Sigmoid colon (tissue), 7 donors: ENCODE data around the gene CCNDBP1. TPM values are rescaled to one million over a fixed set of nuclear protein-coding genes. Genes with fewer than 3 reads are reported as not detected.

Experiments
- DNase-seq: peaks from one replicate; pipeline ENCODE4 v3.0.0-alpha.2; 2019
- H3K27ac ChIP-seq, 4 donors: fragments of 200-600 bp; sonication (generic); one replicate each; pipeline ENCODE4 v1.5.1; 2016 to 2019; ENCODE audit warnings: mild to moderate bottlenecking in 1 of 4
- H3K27me3 ChIP-seq, 3 donors: fragments of 200-600 bp; sonication (generic); one replicate each; pipeline ENCODE4 v1.5.1; 2019; ENCODE audit warnings: mild to moderate bottlenecking in 1 of 3
- H3K36me3 ChIP-seq, 4 donors: fragments of 200-600 bp; sonication (generic); one replicate each; pipeline ENCODE4 v1.5.1; 2016 to 2019
- H3K4me1 ChIP-seq, 4 donors: fragments of 200-600 bp; sonication (generic); one replicate each; pipeline ENCODE4 v1.5.1; 2017 to 2019
- H3K4me3 ChIP-seq, 4 donors: fragments of 200-600 bp; sonication (generic); one replicate each; pipeline ENCODE4 v1.5.1; 2017 to 2019; ENCODE audit warnings: mild to moderate bottlenecking in 2 of 4, moderate library complexity in 1 of 4
- H3K9me3 ChIP-seq, 4 donors: fragments of 200-600 bp in 3 of 4; sonication (generic) in 3 of 4; one replicate each; pipeline versions ENCODE4 v1.5.1 to v1.6.1; 2013 to 2019
- CTCF ChIP-seq, 4 experiments: fragments of 450-650 bp in 3 of 4; fragments of 200-600 bp in 1 of 4; IDR thresholded peaks; one replicate each; pipeline ENCODE4 v1.5.1; 2016 to 2019; ENCODE audit warnings: antibody characterized with exemption in 4 of 4, mild to moderate bottlenecking in 3 of 4, moderate library complexity in 2 of 4
- EP300 ChIP-seq, 4 donors: sonication (generic); formaldehyde crosslinking; IDR thresholded peaks; one replicate each; pipeline ENCODE4 v1.6.1; 2017; ENCODE audit warnings: antibody characterized with exemption in 4 of 4
- POLR2A ChIP-seq, 2 donors: fragments of 450-650 bp; IDR thresholded peaks; one replicate each; pipeline ENCODE4 v1.6.1; 2016; ENCODE audit warnings: antibody characterized with exemption in 2 of 2, mild to moderate bottlenecking in 2 of 2, moderate library complexity in 2 of 2
- POLR2AphosphoS5 ChIP-seq, 4 donors: sonication (generic); formaldehyde crosslinking; IDR thresholded peaks; one replicate each; pipeline ENCODE4 v1.6.1; 2017; ENCODE audit warnings: antibody characterized with exemption in 4 of 4
- WGBS, 2 donors: extraction: QIAGEN DNeasy Blood & Tissue Kit; methylation state at CpG; one replicate each; pipeline ENCODE4 v1.1.7; 2013; 5-methylcytosine and 5-hydroxymethylcytosine counted together
- intact Hi-C: fragments of 100-400 bp; cut with DNase I; formaldehyde crosslinking; loops from one replicate; pipeline ENCODE4 v1.15.1; 2023
- polyA plus RNA-seq, 3 donors: library from polyadenylated mRNA; stranded (reverse); fragments of 200-250 nt; gene quantifications; one replicate each; pipeline ENCODE4 v1.2.3, GENCODE V29; 2013
- total RNA-seq, 4 donors: library from RNA; depleted of rRNA; stranded (reverse); fragments of >200 nt; gene quantifications; one replicate each; pipeline ENCODE4 v1.1.0, GENCODE V29; 2016
- donor health status: healthy with polysubstance abuse.
- donor health status: Bipolar disorder and iron deficiency.
- donor health status: healthy.

Gene CCNDBP1
- total and polyA plus RNA-seq, 7 donors = 39.1 to 109 (median 53.9) TPM

GRCh38 chr15:43242616-43243015 is 57.4 kb downstream of the CCNDBP1 start:
- DNase-seq = no peak
- peaks cover 0 to 2% (median 0%) of the 10 kb centered on the region in 4 donors for H3K9me3 ChIP-seq
- no peak overlapping the region for H3K4me3 ChIP-seq
- H3K4me1 ChIP-seq = no peaks in the 10 kb centered on the region
- TF ChIP-seq POLR2A (IDR thresholded peaks at IDR 0.05) (no peak), CTCF (IDR thresholded peaks at IDR 0.05) (no peak)
- no peak overlapping the region for H3K27ac ChIP-seq
- WGBS, 2 donors = 68 to 78% methylated on average over 5 of the region's 5 CpGs
- peaks cover 0 to 5% (median 0%) of the 10 kb centered on the region in 3 donors for H3K27me3 ChIP-seq
- no peaks in the 10 kb centered on the region for H3K36me3 ChIP-seq
- intact Hi-C loops = no loop called here

- H3K4me3 ChIP-seq = no peak overlapping the region
- 85 to 89% methylated on average over 2 of the region's 2 CpGs for WGBS, 2 donors
- no peak overlapping the region for H3K27ac ChIP-seq
- no peak for DNase-seq
- intact Hi-C loops = no loop called here
- peaks cover 0 to 2% (median 0%) of the 10 kb centered on the region in 4 donors for H3K9me3 ChIP-seq
- TF ChIP-seq CTCF (IDR thresholded peaks at IDR 0.05) (no peak), POLR2AphosphoS5 (IDR thresholded peaks at IDR 0.05) (no peak), POLR2A (IDR thresholded peaks at IDR 0.05) (no peak), EP300 (IDR thresholded peaks at IDR 0.05) (no peak)
- H3K27me3 ChIP-seq = no peaks in the 10 kb centered on the region
- H3K4me1 ChIP-seq = no peaks in the 10 kb centered on the region
- H3K36me3 ChIP-seq = no peaks in the 10 kb centered on the region
These were observed 57.9 kb downstream of the CCNDBP1 start for GRCh38 chr15:43243020-43243645.

- no peaks in the 10 kb centered on the region for H3K27me3 ChIP-seq
- H3K36me3 ChIP-seq = no peaks in the 10 kb centered on the region
- no peaks in the 10 kb centered on the region for H3K4me1 ChIP-seq
- peaks cover 0 to 2% (median 0%) of the 10 kb centered on the region in 4 donors for H3K9me3 ChIP-seq
- WGBS, 2 donors = 85 to 87% methylated on average over 4 of the region's 4 CpGs
- TF ChIP-seq EP300 (IDR thresholded peaks at IDR 0.05) (no peak), POLR2AphosphoS5 (IDR thresholded peaks at IDR 0.05) (no peak), POLR2A (IDR thresholded peaks at IDR 0.05) (no peak), CTCF (IDR thresholded peaks at IDR 0.05) (no peak)
- intact Hi-C loops = no loop called here
- H3K27ac ChIP-seq = no peak overlapping the region
- DNase-seq = no peak
- no peak overlapping the region for H3K4me3 ChIP-seq
These were observed 58.9 kb downstream of the CCNDBP1 start for GRCh38 chr15:43244092-43244491.

- Histone ChIP-seq H3K4me3 (no peak overlapping the region), H3K27me3 (no peaks in the 10 kb centered on the region), H3K27ac (no peak overlapping the region), H3K36me3 (no peaks in the 10 kb centered on the region), H3K9me3 (peaks cover 0 to 2% (median 0%) of the 10 kb centered on the region in 4 donors), H3K4me1 (no peaks in the 10 kb centered on the region)
- intact Hi-C loops = no loop called here
- TF ChIP-seq POLR2AphosphoS5 (IDR thresholded peaks at IDR 0.05) = no peak
- TF ChIP-seq EP300 (IDR thresholded peaks at IDR 0.05) = no peak
- TF ChIP-seq CTCF (IDR thresholded peaks at IDR 0.05) = no peak
- no peak for TF ChIP-seq POLR2A (IDR thresholded peaks at IDR 0.05)
- WGBS, 2 donors = 70 to 84% methylated on average over 6 of the region's 6 CpGs
- DNase-seq = no peak
These were observed 61.1 kb downstream of the CCNDBP1 start for GRCh38 chr15:43246261-43246774.

Other genes with a start within 250 kb of the CCNDBP1 start
- 10 to 100 TPM; 35.3 to 44.7 (median 41.9) TPM for gene UBR1, start 79.4 kb upstream of the CCNDBP1 start, total RNA-seq
- gene UBR1, start 79.4 kb upstream of the CCNDBP1 start, polyA plus RNA-seq = 1 to 10 TPM; 2.4 to 9.4 (median 3.7) TPM
- gene TMEM62, start 51.8 kb upstream of the CCNDBP1 start, total RNA-seq = 10 to 100 TPM; 26.6 to 35.2 (median 33.2) TPM
- 10 to 100 TPM; 10.2 to 27.4 (median 10.8) TPM for gene TMEM62, start 51.8 kb upstream of the CCNDBP1 start, polyA plus RNA-seq
- gene EPB42, start 35.6 kb downstream of the CCNDBP1 start, total RNA-seq = not detected
- under 1 TPM in 1 of 3 donors, not detected in 2; 0.06 TPM for gene EPB42, start 35.6 kb downstream of the CCNDBP1 start, polyA plus RNA-seq
- under 1 TPM in 1 of 4 donors, not detected in 3; 0.28 TPM for gene TGM5, start 81.5 kb downstream of the CCNDBP1 start, total RNA-seq
- not detected for gene TGM5, start 81.5 kb downstream of the CCNDBP1 start, polyA plus RNA-seq
- not detected for gene TGM7, start 116.9 kb downstream of the CCNDBP1 start, total RNA-seq
- gene TGM7, start 116.9 kb downstream of the CCNDBP1 start, polyA plus RNA-seq = not detected
- 1 to 10 TPM; 2.8 to 5.4 (median 4.0) TPM for gene LCMT2, start 145.2 kb downstream of the CCNDBP1 start, total RNA-seq
- 1 to 10 TPM; 2.3 to 5.1 (median 2.4) TPM for gene LCMT2, start 145.2 kb downstream of the CCNDBP1 start, polyA plus RNA-seq
- 10 to 100 TPM; 14.6 to 19.7 (median 19.7) TPM for gene ZSCAN29, start 185.6 kb downstream of the CCNDBP1 start, total RNA-seq
- 10 to 100 TPM in 1 of 3 donors, 1 to 10 TPM in 2; 6.0 to 11.1 (median 6.9) TPM for gene ZSCAN29, start 185.6 kb downstream of the CCNDBP1 start, polyA plus RNA-seq
- gene TUBGCP4, start 185.7 kb downstream of the CCNDBP1 start, total RNA-seq = 10 to 100 TPM; 10.2 to 14.6 (median 12.1) TPM
- gene TUBGCP4, start 185.7 kb downstream of the CCNDBP1 start, polyA plus RNA-seq = 10 to 100 TPM in 1 of 3 donors, 1 to 10 TPM in 2; 1.8 to 11.2 (median 2.5) TPM